NB4 (cell line): ENCODE data around the gene GPRIN3.
"Not testable (repeated sequence)": the region's sequence is repeated elsewhere in the genome, so short reads cannot be mapped to it uniquely, and the experiment has no call there.

ENCODE experiments used
- TF ChIP-seq, protein P1 (sequence below): IDR thresholded peaks from one replicate; pipeline ENCODE4 v1.5.1; 2012; ENCODE audit warnings: low read depth, low read length
- TF ChIP-seq, protein P2 (sequence below): IDR thresholded peaks from 2 replicates; pipeline ENCODE4 v1.6.1; 2011; ENCODE audit warnings: low read depth, low read length

DNA sequence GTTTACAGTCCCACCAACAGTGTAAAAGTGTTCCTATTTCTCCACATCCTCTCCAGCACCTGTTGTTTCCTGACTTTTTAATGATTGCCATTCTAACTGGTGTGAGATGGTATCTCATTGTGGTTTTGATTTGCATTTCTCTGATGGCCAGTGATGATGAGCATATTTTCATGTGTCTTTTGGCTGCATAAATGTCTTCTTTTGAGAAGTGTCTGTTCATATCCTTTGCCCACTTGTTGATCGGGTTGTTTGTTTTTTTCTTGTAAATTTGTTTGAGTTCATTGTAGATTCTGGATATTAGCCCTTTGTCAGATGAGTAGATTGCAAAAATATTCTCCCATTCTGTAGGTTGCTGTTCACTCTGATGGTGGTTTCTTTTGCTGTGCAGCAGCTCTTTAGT is 108.2 kb downstream of the GPRIN3 start:
- TF ChIP-seq, protein P1, sequence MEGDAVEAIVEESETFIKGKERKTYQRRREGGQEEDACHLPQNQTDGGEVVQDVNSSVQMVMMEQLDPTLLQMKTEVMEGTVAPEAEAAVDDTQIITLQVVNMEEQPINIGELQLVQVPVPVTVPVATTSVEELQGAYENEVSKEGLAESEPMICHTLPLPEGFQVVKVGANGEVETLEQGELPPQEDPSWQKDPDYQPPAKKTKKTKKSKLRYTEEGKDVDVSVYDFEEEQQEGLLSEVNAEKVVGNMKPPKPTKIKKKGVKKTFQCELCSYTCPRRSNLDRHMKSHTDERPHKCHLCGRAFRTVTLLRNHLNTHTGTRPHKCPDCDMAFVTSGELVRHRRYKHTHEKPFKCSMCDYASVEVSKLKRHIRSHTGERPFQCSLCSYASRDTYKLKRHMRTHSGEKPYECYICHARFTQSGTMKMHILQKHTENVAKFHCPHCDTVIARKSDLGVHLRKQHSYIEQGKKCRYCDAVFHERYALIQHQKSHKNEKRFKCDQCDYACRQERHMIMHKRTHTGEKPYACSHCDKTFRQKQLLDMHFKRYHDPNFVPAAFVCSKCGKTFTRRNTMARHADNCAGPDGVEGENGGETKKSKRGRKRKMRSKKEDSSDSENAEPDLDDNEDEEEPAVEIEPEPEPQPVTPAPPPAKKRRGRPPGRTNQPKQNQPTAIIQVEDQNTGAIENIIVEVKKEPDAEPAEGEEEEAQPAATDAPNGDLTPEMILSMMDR, result not testable (repeated sequence)
- TF ChIP-seq, protein P2, sequence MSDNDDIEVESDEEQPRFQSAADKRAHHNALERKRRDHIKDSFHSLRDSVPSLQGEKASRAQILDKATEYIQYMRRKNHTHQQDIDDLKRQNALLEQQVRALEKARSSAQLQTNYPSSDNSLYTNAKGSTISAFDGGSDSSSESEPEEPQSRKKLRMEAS, result not testable (repeated sequence)
